Measurements from ENCODE around the gene SNX17. TPM values are rescaled to one million over a fixed set of nuclear protein-coding genes. Genes with fewer than 3 reads are reported as not detected.

The SNX17 gene
- total and polyA plus RNA-seq, 2 of the 13 experiments (the other 11 are each of a cell fraction or from before 2014, with no cell fraction given), result 75.0 to 109 TPM

- TF ChIP-seq ZNF414 (CRISPR knock-in tag; IDR thresholded peaks at IDR 0.05), result peak; percentile 95
- TF ChIP-seq CENPT (CRISPR knock-in tag; IDR thresholded peaks at IDR 0.05; ENCODE audit: low read depth), result peak; percentile 83; the same call in 1 of the 2 replicates
- TF ChIP-seq MIER2 (CRISPR knock-in tag; IDR thresholded peaks at IDR 0.05), result peak; percentile 65; the same call in 1 of the 2 replicates
- no peak for TF ChIP-seq ZMYM2 (CRISPR knock-in tag; IDR thresholded peaks at IDR 0.05)
- TF ChIP-seq THAP7 (CRISPR knock-in tag; IDR thresholded peaks at IDR 0.05), result no peak; the same call in 1 of the 2 replicates
- TF ChIP-seq ZMYM4 (CRISPR knock-in tag; IDR thresholded peaks at IDR 0.05), result peak; percentile 91
- peak; percentile 80; the same call in 1 of the 2 replicates for TF ChIP-seq ZFP82 (CRISPR knock-in tag; IDR thresholded peaks at IDR 0.05; ENCODE audit: borderline replicate concordance)
- no peak for TF ChIP-seq SRSF4 (IDR thresholded peaks at IDR 0.05; ENCODE audit: low read depth, low read length, poor library complexity, severe bottlenecking)
- no peak; the same call in 1 of the 2 replicates for TF ChIP-seq JUND (CRISPR knock-in tag; IDR thresholded peaks at IDR 0.05)
- TF ChIP-seq HIC2 (CRISPR knock-in tag; IDR thresholded peaks at IDR 0.05; ENCODE audit: low read depth), result peak; percentile 29; the same call in 1 of the 2 replicates
- TF ChIP-seq KDM5A (IDR thresholded peaks at IDR 0.05; ENCODE audit: borderline replicate concordance, low read length), result peak; percentile 93
- peak; percentile 55; the same call in 1 of the 2 replicates for TF ChIP-seq GFI1 (CRISPR knock-in tag; IDR thresholded peaks at IDR 0.05; ENCODE audit: borderline replicate concordance)
- TF ChIP-seq SAFB2 (CRISPR knock-in tag; IDR thresholded peaks at IDR 0.05; ENCODE audit: borderline replicate concordance, low read depth), result peak; percentile 29; the same call in 1 of the 2 replicates
- no peak for TF ChIP-seq TRIM24 (CRISPR knock-in tag; IDR thresholded peaks at IDR 0.05)
- no peak for TF ChIP-seq KDM1A (CRISPR knock-in tag; IDR thresholded peaks at IDR 0.05)
- 0 out of 2 replicates have a peak, but pooled peaks have one; percentile 50 for TF ChIP-seq E2F5 (CRISPR knock-in tag; conservative IDR thresholded peaks at IDR 0.05)
- TF ChIP-seq ZNF839 (CRISPR knock-in tag; IDR thresholded peaks at IDR 0.05; ENCODE audit: borderline replicate concordance), result no peak
- TF ChIP-seq ZNF383 (CRISPR knock-in tag; IDR thresholded peaks at IDR 0.05; ENCODE audit: borderline replicate concordance), result no peak
- 0 out of 2 replicates have a peak, but pooled peaks have one; percentile 47 for TF ChIP-seq PRDM15 (CRISPR knock-in tag; IDR thresholded peaks at IDR 0.05)
- peak; percentile 76; the same call in 1 of the 2 replicates for TF ChIP-seq MEIS2 (CRISPR knock-in tag; IDR thresholded peaks at IDR 0.05)
These were observed 47.4 kb upstream of the SNX17 start, which contains the start of gene MPV17 (continued) for GRCh38 chr2:27322766-27323595.

Data from HepG2 (cell line).